Peyer's patch (tissue), 4 donors: ENCODE results near the gene SCYL1.

Source experiments
- POLR2A ChIP-seq, 2 donors: fragments of 450-650 bp; IDR thresholded peaks; one replicate each; pipeline ENCODE4 v1.5.1; 2017; ENCODE audit warnings: antibody characterized with exemption in 2 of 2, mild to moderate bottlenecking in 2 of 2, moderate library complexity in 2 of 2
- TF ChIP-seq, protein P1 (sequence below), 6 experiments: fragments of 450-650 bp in 4 of 6; fragments of 200-600 bp in 2 of 6; sonication (generic) in 1 of 6; IDR thresholded peaks; one replicate each; pipeline ENCODE4 v1.5.1; 2017 to 2019; ENCODE audit warnings: antibody characterized with exemption in 6 of 6, mild to moderate bottlenecking in 3 of 6, moderate library complexity in 1 of 6

DNA sequence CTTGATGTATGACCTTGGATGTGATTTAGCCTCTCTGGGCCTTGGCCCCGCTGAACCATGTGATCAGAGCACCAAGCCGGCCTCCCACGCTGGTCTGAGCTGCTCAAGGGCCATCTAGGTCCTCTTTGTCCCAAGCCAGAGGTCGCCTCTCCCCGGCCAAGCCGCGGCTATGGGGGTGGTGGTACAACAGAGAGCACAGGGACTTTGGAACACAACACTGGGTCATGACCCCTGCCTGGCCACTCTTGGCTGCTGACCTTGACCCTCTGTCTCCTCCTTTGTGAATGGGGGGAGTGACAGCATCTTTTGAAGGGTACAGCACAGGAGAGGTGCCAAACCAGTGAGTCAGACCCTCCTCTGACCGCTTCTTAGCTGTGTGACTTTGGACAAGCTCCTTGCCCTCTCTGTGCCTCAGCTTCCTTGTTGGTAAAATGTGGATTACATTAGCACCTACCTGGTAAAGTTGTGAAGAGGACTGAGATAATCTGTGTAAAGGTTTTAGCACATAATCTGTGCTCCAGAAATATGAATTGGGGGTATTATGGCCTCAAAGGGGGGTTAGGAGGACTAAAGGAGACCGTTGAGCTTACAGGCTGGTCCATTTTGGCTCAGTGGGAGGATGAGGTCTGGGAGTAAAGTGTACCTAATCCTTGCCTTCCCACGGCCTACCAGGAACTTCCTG is 4.7 kb downstream of the SCYL1 start:
- TF ChIP-seq POLR2A (IDR thresholded peaks at IDR 0.05), result no peak
- TF ChIP-seq, protein P1, sequence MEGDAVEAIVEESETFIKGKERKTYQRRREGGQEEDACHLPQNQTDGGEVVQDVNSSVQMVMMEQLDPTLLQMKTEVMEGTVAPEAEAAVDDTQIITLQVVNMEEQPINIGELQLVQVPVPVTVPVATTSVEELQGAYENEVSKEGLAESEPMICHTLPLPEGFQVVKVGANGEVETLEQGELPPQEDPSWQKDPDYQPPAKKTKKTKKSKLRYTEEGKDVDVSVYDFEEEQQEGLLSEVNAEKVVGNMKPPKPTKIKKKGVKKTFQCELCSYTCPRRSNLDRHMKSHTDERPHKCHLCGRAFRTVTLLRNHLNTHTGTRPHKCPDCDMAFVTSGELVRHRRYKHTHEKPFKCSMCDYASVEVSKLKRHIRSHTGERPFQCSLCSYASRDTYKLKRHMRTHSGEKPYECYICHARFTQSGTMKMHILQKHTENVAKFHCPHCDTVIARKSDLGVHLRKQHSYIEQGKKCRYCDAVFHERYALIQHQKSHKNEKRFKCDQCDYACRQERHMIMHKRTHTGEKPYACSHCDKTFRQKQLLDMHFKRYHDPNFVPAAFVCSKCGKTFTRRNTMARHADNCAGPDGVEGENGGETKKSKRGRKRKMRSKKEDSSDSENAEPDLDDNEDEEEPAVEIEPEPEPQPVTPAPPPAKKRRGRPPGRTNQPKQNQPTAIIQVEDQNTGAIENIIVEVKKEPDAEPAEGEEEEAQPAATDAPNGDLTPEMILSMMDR (IDR thresholded peaks at IDR 0.05), result no peak
